K562 (cell line): ENCODE data around the gene TRNT1. TPM values are rescaled to one million over a fixed set of nuclear protein-coding genes. Genes with fewer than 3 reads are reported as not detected.

Experiments
- ARID1B ChIP-seq: fragments of 450-650 bp; IDR thresholded peaks from 2 replicates; pipeline ENCODE4 v1.6.1; 2016; ENCODE audit warnings: antibody characterized with exemption, mild to moderate bottlenecking, inconsistent platforms
- ARID3B ChIP-seq: fragments of 250-450 bp; sonication (Bioruptor Pico); IDR thresholded peaks from 2 replicates; pipeline ENCODE4 v1.4.0; 2020; ENCODE audit warnings: borderline replicate concordance
- ATF7 ChIP-seq: fragments of 450-650 bp; IDR thresholded peaks from 2 replicates; pipeline ENCODE4 v1.7.1; 2014; ENCODE audit warnings: mild to moderate bottlenecking, moderate library complexity
- CEBPZ ChIP-seq: fragments of 150-350 bp; IDR thresholded peaks from 2 replicates; pipeline ENCODE4 v1.6.1; 2014; ENCODE audit warnings: low read depth, mild to moderate bottlenecking, low read length, borderline replicate concordance
- ELK3 ChIP-seq: fragments of 450-650 bp; formaldehyde crosslinking; IDR thresholded peaks from 2 replicates; pipeline ENCODE4 v1.4.0; 2020; ENCODE audit warnings: mild to moderate bottlenecking
- FIP1L1 ChIP-seq: fragments of 200-400 bp; formaldehyde crosslinking; IDR thresholded peaks from 2 replicates; pipeline ENCODE4 v1.6.1; 2018; ENCODE audit warnings: mild to moderate bottlenecking, low read depth, low read length; ENCODE audit not compliant: poor library complexity, severe bottlenecking
- FOXK2 ChIP-seq, 2 experiments: fragments of 450-650 bp; IDR thresholded peaks in 1 of 2; conservative IDR thresholded peaks in 1 of 2; 2 replicates each; pipeline ENCODE4 v1.6.1; 2016; ENCODE audit warnings: low read depth in 2 of 2, mild to moderate bottlenecking in 1 of 2
- GATAD2A ChIP-seq: fragments of 450-650 bp; IDR thresholded peaks from 2 replicates; pipeline ENCODE4 v1.6.1; 2017
- HSF4 ChIP-seq: fragments of 250-450 bp; sonication (Bioruptor Pico); IDR thresholded peaks from 2 replicates; pipeline ENCODE4 v2.1.2; 2022; ENCODE audit warnings: mild to moderate bottlenecking, moderate library complexity, borderline replicate concordance
- MAZ ChIP-seq, 2 experiments: fragments of 450-650 bp in 1 of 2; sonication (generic) in 1 of 2; formaldehyde crosslinking; IDR thresholded peaks in 1 of 2; conservative IDR thresholded peaks in 1 of 2; 2 replicates each; pipeline versions ENCODE4 v1.4.0 to v1.5.0; 2020; ENCODE audit warnings: mild to moderate bottlenecking in 1 of 2, missing genetic modification reagents in 1 of 2
- MCM2 ChIP-seq: fragments of 450-650 bp; IDR thresholded peaks from 2 replicates; pipeline ENCODE4 v1.6.1; 2017; ENCODE audit warnings: low read depth, mild to moderate bottlenecking
- NR2C2 ChIP-seq, 2 experiments: fragments of 200-800 bp in 1 of 2; sonication (Bioruptor generic) in 1 of 2; sonication (generic) in 1 of 2; formaldehyde crosslinking in 1 of 2; IDR thresholded peaks; 2 replicates each; pipeline versions ENCODE4 v1.6.1 to v1.8.0; 2016 to 2022; ENCODE audit warnings: mild to moderate bottlenecking in 1 of 2, missing compliant biosample characterization in 1 of 2, missing genetic modification characterization in 1 of 2, missing genetic modification reagents in 1 of 2
- PKNOX1 ChIP-seq: fragments of 450-650 bp; IDR thresholded peaks from 2 replicates; pipeline ENCODE4 v1.6.1; 2016
- POLR3A ChIP-seq: IDR thresholded peaks from 2 replicates; pipeline ENCODE4 v1.6.1; 2011; ENCODE audit warnings: borderline replicate concordance, mild to moderate bottlenecking, moderate library complexity; ENCODE audit not compliant: insufficient read length, insufficient read depth; ENCODE audit errors: extremely low read depth
- TAF9B ChIP-seq: fragments of 450-650 bp; IDR thresholded peaks from 2 replicates; pipeline ENCODE4 v1.6.1; 2018; ENCODE audit warnings: mild to moderate bottlenecking; ENCODE audit not compliant: partially characterized antibody
- TSC22D4 ChIP-seq: fragments of 450-650 bp; IDR thresholded peaks from 2 replicates; pipeline ENCODE4 v1.6.1; 2016; ENCODE audit warnings: missing genetic modification characterization, missing biosample characterization, control low read depth
- ZKSCAN8 ChIP-seq: fragments of 200-800 bp; sonication (Bioruptor generic); IDR thresholded peaks from 2 replicates; pipeline ENCODE4 v1.6.1; 2016; ENCODE audit warnings: missing genetic modification characterization, missing compliant biosample characterization
- ZNF584 ChIP-seq: fragments of 200-800 bp; sonication (Bioruptor generic); IDR thresholded peaks from 2 replicates; pipeline ENCODE4 v1.6.1; 2016; ENCODE audit warnings: low read depth, mild to moderate bottlenecking, missing genetic modification characterization, missing compliant biosample characterization
- ZNF589 ChIP-seq: fragments of 200-800 bp; sonication (Bioruptor generic); IDR thresholded peaks from 2 replicates; pipeline ENCODE4 v1.6.1; 2016; ENCODE audit warnings: low read depth, missing genetic modification characterization, missing compliant biosample characterization
- ZNF764 ChIP-seq: fragments of 250-450 bp; sonication (Bioruptor Pico); IDR thresholded peaks from 2 replicates; pipeline ENCODE4 v1.4.0; 2020; ENCODE audit warnings: low read depth, mild to moderate bottlenecking, moderate library complexity
- polyA plus RNA-seq, 8 experiments: library from polyadenylated mRNA; depleted of rRNA in 4 of 8; stranded (reverse) in 5 of 8; unstranded in 3 of 8; fragments of >200 nt; fragmentation: Nextera tagmentation in 2 of 8; fragmentation: Illumina TruSeq in 1 of 8; extraction: Ambion mirVana in 2 of 8; extraction: Trizol in 1 of 8; gene quantifications; 2 replicates each; pipeline versions ENCODE4 v1.2.1 to v1.2.3, GENCODE V29; 2011 to 2014; ENCODE audit warnings: inconsistent platforms in 1 of 8, missing spikeins in 1 of 8
- total RNA-seq, 7 experiments: library from RNA; depleted of rRNA in 6 of 7; stranded (reverse); fragments of >200 nt in 6 of 7; fragmentation: Illumina TruSeq in 2 of 7; extraction: Trizol in 2 of 7; gene quantifications; 2 replicates each; pipeline versions ENCODE4 v1.2.1 to v1.2.3, GENCODE V29; 2011 to 2021; ENCODE audit warnings: low replicate concordance in 1 of 7

The TRNT1 gene
- total and polyA plus RNA-seq, 9 of the 15 experiments (the other 6 are each of a cell fraction or from before 2014, with no cell fraction given) = 38.1 to 58.2 (median 47.4) TPM

- TF ChIP-seq ELK3 (CRISPR knock-in tag) (no peak), FOXK2 (conservative IDR thresholded peaks at IDR 0.05 in 1 of 2, IDR thresholded peaks at IDR 0.05 in 1 of 2; ENCODE audit: low read depth in 2 of 2) (peak in 1 of 2 experiments; percentile 26; a peak in 1 of 4 replicates), FIP1L1 (no peak), NR2C2 (CRISPR knock-in tag; IDR thresholded peaks at IDR 0.05) (no peak), NR2C2 (tag; IDR thresholded peaks at IDR 0.05) (peak; percentile 69), TAF9B (peak; percentile 78), HSF4 (no peak), POLR3A (no peak), ZNF764 (no peak), ZNF584 (CRISPR knock-in tag) (0 out of 2 replicates have a peak, but pooled peaks have one; percentile 51), TSC22D4 (tag) (no peak), ATF7 (no peak), ZKSCAN8 (no peak), MCM2 (no peak), MAZ (CRISPR knock-in tag; conservative IDR thresholded peaks at IDR 0.05 in 1 of 2, IDR thresholded peaks at IDR 0.05 in 1 of 2) (no peak), ARID1B (peak; percentile 57; the same call in 1 of the 2 replicates), GATAD2A (no peak), ZNF589 (CRISPR knock-in tag) (peak; percentile 68; the same call in 1 of the 2 replicates), CEBPZ (no peak), ARID3B (CRISPR knock-in tag) (no peak), PKNOX1 (peak; percentile 93)
Observed at GRCh38 chr3:3189102-3189727, 62.5 kb downstream of the TRNT1 start (continued).
